DOHH2 (cell line): ENCODE results near the gene PPP2R5E.

Experiments used
- CTCF ChIP-seq: fragments of 200-600 bp; sonication (generic); IDR thresholded peaks from one replicate; pipeline ENCODE4 v1.5.1; 2014; ENCODE audit warnings: antibody characterized with exemption, mild to moderate bottlenecking, low read depth, low read length; ENCODE audit not compliant: poor library complexity, severe bottlenecking
- EZH2phosphoT487 ChIP-seq: fragments of 200-600 bp; sonication (generic); IDR thresholded peaks from 2 replicates; pipeline ENCODE4 v1.6.1; 2017; ENCODE audit warnings: borderline replicate concordance, mild to moderate bottlenecking, antibody characterized with exemption, low read length, moderate library complexity, mixed read lengths

GRCh38 chr14:63326840-63327239 is 216.3 kb downstream of the PPP2R5E start:
- no peak for TF ChIP-seq CTCF
- TF ChIP-seq EZH2phosphoT487, result no peak
